ENCODE measurements around the gene ZNF579. TPM values are rescaled to one million over a fixed set of nuclear protein-coding genes. Genes with fewer than 3 reads are reported as not detected.

The ZNF579 gene
- total and polyA plus RNA-seq, 7 experiments from 2014 or later = 0.50 to 11.0 (median 6.1) TPM

DNA sequence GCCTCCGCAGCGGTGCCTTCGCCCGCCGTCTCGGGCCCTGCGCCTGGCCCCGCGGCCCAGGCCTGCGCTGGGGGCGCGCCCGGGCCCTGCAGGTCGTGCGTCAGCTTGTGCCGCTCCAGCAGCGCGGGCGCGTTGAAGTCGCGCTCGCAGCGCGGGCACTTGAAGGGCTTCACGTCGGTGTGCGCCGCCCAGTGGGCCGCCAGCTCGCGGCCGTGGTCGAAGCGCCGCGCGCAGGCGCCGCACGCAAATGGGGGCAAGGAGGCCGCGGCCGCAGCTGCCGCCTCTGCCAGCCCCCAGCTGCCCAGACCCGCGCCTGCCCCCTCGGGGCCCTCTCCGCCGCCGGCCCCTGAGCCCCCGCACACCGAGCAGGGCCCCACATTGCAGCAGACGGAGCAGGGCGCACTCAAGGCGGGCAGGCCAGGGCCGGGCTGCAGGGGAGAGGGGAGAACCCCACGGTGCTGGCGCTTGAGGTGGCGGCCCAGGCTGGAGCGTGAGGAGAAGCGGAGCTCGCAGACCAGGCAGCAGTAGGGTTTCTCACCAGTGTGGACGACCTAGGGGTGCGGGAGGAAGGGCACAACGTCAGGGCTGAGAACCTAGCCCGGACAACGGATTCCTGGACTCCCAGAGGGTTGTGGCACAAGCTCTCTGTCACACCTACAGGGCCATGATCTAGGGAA lies 12.6 kb upstream of the ZNF579 start:
- Mint-ChIP-seq H3K9me3 (peaks cover 0 to 3% (median 0%) of the 10 kb centered on the region in 11 donors), H3K36me3 (peaks cover 14 to 37% (median 25%) of the 10 kb centered on the region in 5 donors), H3K27me3 (no peaks in the 10 kb centered on the region), H3K27ac (no peak overlapping the region), H3K4me1 (peaks cover 0 to 14% (median 5%) of the 10 kb centered on the region in 7 donors), H3K4me3 (no peak overlapping the region)
- ATAC-seq (no peak), DNase-seq (no peak)
- no peaks in the 10 kb centered on the region for H3K27me3 ChIP-seq (ENCODE audit: control insufficient read depth in 2 of 2, insufficient read depth in 2 of 2, low read length in 2 of 2)
- H3K36me3 ChIP-seq (ENCODE audit: control insufficient read depth in 2 of 3, insufficient read depth in 3 of 3, low read length in 3 of 3) = peaks cover 0 to 49% (median 0%) of the 10 kb centered on the region in 3 experiments
- ChIA-PET CTCF (no interaction called here), POLR2A (interaction anchor here (1.3 kb wide), 1 partner anchor 33 kb away, joined by 3 read pairs; no protein-coding TSS in a partner anchor)
- peaks cover 1 to 2% of the 10 kb centered on the region in 2 donors for H3K4me1 ChIP-seq (ENCODE audit: control insufficient read depth in 2 of 2, insufficient read depth in 2 of 2, low read length in 2 of 2)
- intact Hi-C loops (cut with micrococcal nuclease) = no loop called here
- H3K9me3 ChIP-seq (ENCODE audit: control insufficient read depth in 2 of 3, low read length in 3 of 3) = no peaks in the 10 kb centered on the region
- H3K27ac ChIP-seq (ENCODE audit: low read depth, low read length) = no peak overlapping the region
- H3K4me3 ChIP-seq (ENCODE audit: low read length) = no peak overlapping the region

DNA sequence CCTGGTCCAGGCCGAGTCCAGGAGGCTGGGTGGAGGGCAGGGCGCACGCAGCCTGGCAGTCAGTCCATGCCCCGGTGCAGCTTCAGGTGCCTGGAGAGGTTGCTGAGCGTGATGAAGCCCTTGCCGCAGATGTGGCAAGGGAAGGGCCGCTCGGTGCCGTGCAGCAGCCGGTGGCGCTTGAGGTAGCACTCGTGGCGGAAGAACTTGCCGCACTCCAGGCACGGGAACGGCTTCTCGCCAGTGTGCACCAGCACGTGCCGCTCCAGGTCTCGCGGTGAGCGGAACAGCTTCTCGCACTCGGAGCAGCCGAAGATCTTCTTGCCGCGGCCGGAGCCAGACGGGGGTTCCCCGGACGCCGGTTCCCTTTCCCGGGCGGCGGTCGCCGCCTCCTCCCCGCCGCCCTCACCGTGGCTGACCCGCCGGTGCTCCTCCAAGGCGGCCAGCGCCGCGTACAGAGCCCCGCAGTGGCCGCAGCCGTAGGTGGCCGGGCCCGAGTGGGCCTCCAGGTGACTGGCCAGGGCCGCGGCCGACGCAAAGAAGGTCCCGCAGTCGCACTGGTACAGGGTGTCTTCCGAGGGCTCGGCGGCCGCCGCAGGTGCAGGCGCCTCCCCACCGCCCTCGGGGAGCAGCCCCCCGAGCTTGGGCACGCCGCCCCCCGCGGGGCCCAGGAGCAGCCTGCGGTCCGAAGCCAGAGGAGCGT lies 11.9 kb upstream of the ZNF579 start:
- ATAC-seq = no peak
- Mint-ChIP-seq H3K4me3 (no peak overlapping the region), H3K36me3 (peaks cover 14 to 37% (median 23%) of the 10 kb centered on the region in 5 donors), H3K27ac (no peak overlapping the region), H3K9me3 (peaks cover 0 to 3% (median 0%) of the 10 kb centered on the region in 11 donors), H3K27me3 (no peaks in the 10 kb centered on the region), H3K4me1 (peaks cover under 1 to 18% (median 4%) of the 10 kb centered on the region in 7 donors)
- ChIA-PET CTCF (no interaction called here), POLR2A (interaction anchor here (1.3 kb wide), 1 partner anchor 33 kb away, joined by 3 read pairs; no protein-coding TSS in a partner anchor)
- Histone ChIP-seq H3K9me3 (ENCODE audit: control insufficient read depth in 2 of 3, low read length in 3 of 3) (no peaks in the 10 kb centered on the region), H3K4me1 (ENCODE audit: control insufficient read depth in 2 of 2, insufficient read depth in 2 of 2, low read length in 2 of 2) (peaks cover 3 to 6% of the 10 kb centered on the region in 2 donors), H3K27ac (ENCODE audit: low read depth, low read length) (no peak overlapping the region), H3K27me3 (ENCODE audit: control insufficient read depth in 2 of 2, insufficient read depth in 2 of 2, low read length in 2 of 2) (no peaks in the 10 kb centered on the region), H3K4me3 (ENCODE audit: low read length) (no peak overlapping the region), H3K36me3 (ENCODE audit: control insufficient read depth in 2 of 3, insufficient read depth in 3 of 3, low read length in 3 of 3) (peaks cover 0 to 43% (median 0%) of the 10 kb centered on the region in 3 experiments)
- DNase-seq = no peak
- intact Hi-C loops (cut with micrococcal nuclease) = no loop called here

DNA sequence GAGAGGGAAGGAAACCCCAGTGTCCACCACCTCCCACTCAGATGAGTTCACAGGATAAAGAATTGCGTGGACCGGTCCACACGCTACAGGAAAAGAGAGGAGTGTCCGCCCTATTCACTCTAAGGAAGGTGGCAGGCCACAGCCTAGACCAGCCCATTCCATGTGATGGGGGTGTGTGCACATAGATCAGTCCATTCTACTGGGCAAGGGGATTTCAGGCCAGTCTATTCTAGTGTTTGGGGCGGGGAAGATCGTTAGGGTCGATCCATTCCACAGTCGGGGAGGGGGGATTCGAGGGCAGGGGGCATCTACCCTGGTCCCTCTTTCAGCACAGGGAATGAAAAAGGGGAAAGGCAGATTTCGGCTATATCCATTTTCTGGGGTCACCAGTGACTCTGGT lies 10.9 kb upstream of the ZNF579 start:
- peaks cover 0 to 3% (median 0%) of the 10 kb centered on the region in 11 donors for H3K9me3 Mint-ChIP-seq
- no peak overlapping the region for H3K4me3 Mint-ChIP-seq
- CTCF ChIA-PET = no interaction called here
- Histone ChIP-seq H3K9me3 (ENCODE audit: control insufficient read depth in 2 of 3, low read length in 3 of 3) (no peaks in the 10 kb centered on the region), H3K27ac (ENCODE audit: low read depth, low read length) (no peak overlapping the region), H3K4me1 (ENCODE audit: control insufficient read depth in 2 of 2, insufficient read depth in 2 of 2, low read length in 2 of 2) (peaks cover 10 to 14% of the 10 kb centered on the region in 2 donors), H3K27me3 (ENCODE audit: control insufficient read depth in 2 of 2, insufficient read depth in 2 of 2, low read length in 2 of 2) (no peaks in the 10 kb centered on the region), H3K4me3 (ENCODE audit: low read length) (no peak overlapping the region), H3K36me3 (ENCODE audit: control insufficient read depth in 2 of 3, insufficient read depth in 3 of 3, low read length in 3 of 3) (peaks cover 0 to 34% (median 0%) of the 10 kb centered on the region in 3 experiments)
- H3K36me3 Mint-ChIP-seq = peaks cover 14 to 31% (median 19%) of the 10 kb centered on the region in 5 donors
- DNase-seq (no peak), ATAC-seq (no peak)
- peak overlapping the region in 1 of 9 donors; percentile 51 for H3K27ac Mint-ChIP-seq
- POLR2A ChIA-PET = no interaction called here
- peaks cover 0 to 23% (median 9%) of the 10 kb centered on the region in 7 donors for H3K4me1 Mint-ChIP-seq
- H3K27me3 Mint-ChIP-seq = peaks cover 0 to 9% (median 0%) of the 10 kb centered on the region in 5 donors
- intact Hi-C loops (cut with micrococcal nuclease) = no loop called here

DNA sequence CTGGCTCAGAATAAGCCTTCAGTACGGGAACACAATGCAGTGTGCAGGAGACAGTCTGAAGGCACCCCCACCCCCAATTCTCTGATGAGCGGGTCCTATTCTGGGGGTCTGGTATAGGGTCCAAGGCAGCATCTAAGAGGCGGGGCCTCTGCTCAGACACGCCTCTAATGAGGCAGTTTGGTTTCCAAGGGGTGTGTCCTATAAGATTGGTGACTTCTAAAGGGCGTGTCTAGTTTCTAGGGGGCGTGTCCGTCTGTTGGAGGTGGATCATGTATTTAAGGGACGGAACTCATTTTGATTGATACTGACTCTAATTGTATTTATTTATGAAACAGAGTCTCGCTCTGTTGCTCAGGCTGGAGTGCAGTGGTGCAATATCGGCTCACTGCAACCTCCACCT lies 10.0 kb upstream of the ZNF579 start:
- ATAC-seq = no peak
- Mint-ChIP-seq H3K9me3 (no peaks in the 10 kb centered on the region), H3K4me1 (peaks cover under 1 to 33% (median 17%) of the 10 kb centered on the region in 7 donors), H3K4me3 (no peak overlapping the region), H3K27ac (no peak overlapping the region), H3K36me3 (peaks cover 8 to 21% (median 15%) of the 10 kb centered on the region in 5 donors), H3K27me3 (peaks cover 0 to 17% (median 0%) of the 10 kb centered on the region in 5 donors)
- H3K9me3 ChIP-seq (ENCODE audit: control insufficient read depth in 2 of 3, low read length in 3 of 3) = no peaks in the 10 kb centered on the region
- peaks cover 10 to 22% of the 10 kb centered on the region in 2 donors for H3K4me1 ChIP-seq (ENCODE audit: control insufficient read depth in 2 of 2, insufficient read depth in 2 of 2, low read length in 2 of 2)
- intact Hi-C loops (cut with micrococcal nuclease) = no loop called here
- no peak overlapping the region for H3K27ac ChIP-seq (ENCODE audit: low read depth, low read length)
- no peak overlapping the region for H3K4me3 ChIP-seq (ENCODE audit: low read length)
- peaks cover 0 to 25% (median 0%) of the 10 kb centered on the region in 3 experiments for H3K36me3 ChIP-seq (ENCODE audit: control insufficient read depth in 2 of 3, insufficient read depth in 3 of 3, low read length in 3 of 3)
- DNase-seq = no peak
- H3K27me3 ChIP-seq (ENCODE audit: control insufficient read depth in 2 of 2, insufficient read depth in 2 of 2, low read length in 2 of 2) = no peaks in the 10 kb centered on the region
- ChIA-PET POLR2A (interaction anchor here (0.7 kb wide), 1 partner anchor 34 kb away, joined by 3 read pairs; the partner anchor contains the start of gene ZNF784), CTCF (no interaction called here)

DNA sequence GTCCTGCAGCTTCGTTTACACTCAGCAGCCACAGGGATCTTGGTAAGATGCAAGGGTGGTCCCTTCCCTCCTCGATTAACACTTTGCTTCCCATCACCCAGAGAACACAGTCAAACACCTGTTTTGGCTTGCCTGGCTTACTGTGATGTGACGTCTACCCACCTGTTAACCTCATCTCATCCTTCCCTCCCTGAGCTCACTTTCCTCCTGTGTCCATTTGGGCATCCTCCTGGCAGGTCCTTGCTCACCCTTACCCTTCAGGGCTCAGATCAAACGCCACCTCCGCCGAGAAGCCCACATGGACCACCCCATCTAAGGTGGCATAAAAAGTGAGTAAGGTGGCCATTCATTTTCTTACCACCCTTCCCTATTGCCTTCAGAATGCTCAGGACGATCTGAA lies 9.5 kb upstream of the ZNF579 start:
- Mint-ChIP-seq H3K4me3 (no peak overlapping the region), H3K36me3 (peaks cover 3 to 16% (median 10%) of the 10 kb centered on the region in 5 donors), H3K4me1 (peaks cover 6 to 38% (median 22%) of the 10 kb centered on the region in 7 donors), H3K27ac (peak overlapping the region in 1 of 9 donors; percentile 77), H3K27me3 (peaks cover 0 to 22% (median 0%) of the 10 kb centered on the region in 5 donors), H3K9me3 (no peaks in the 10 kb centered on the region)
- Histone ChIP-seq H3K4me1 (ENCODE audit: control insufficient read depth in 2 of 2, insufficient read depth in 2 of 2, low read length in 2 of 2) (peaks cover 10 to 22% of the 10 kb centered on the region in 2 donors), H3K27ac (ENCODE audit: low read depth, low read length) (no peak overlapping the region), H3K9me3 (ENCODE audit: control insufficient read depth in 2 of 3, low read length in 3 of 3) (no peaks in the 10 kb centered on the region), H3K27me3 (ENCODE audit: control insufficient read depth in 2 of 2, insufficient read depth in 2 of 2, low read length in 2 of 2) (no peaks in the 10 kb centered on the region), H3K4me3 (ENCODE audit: low read length) (no peak overlapping the region), H3K36me3 (ENCODE audit: control insufficient read depth in 2 of 3, insufficient read depth in 3 of 3, low read length in 3 of 3) (peaks cover 0 to 20% (median 0%) of the 10 kb centered on the region in 3 experiments)
- ChIA-PET CTCF (no interaction called here), POLR2A (interaction anchor here (0.7 kb wide), 1 partner anchor 34 kb away, joined by 3 read pairs; the partner anchor contains the start of gene ZNF784)
- intact Hi-C loops (cut with micrococcal nuclease) = no loop called here
- ATAC-seq (no peak), DNase-seq (no peak)

DNA sequence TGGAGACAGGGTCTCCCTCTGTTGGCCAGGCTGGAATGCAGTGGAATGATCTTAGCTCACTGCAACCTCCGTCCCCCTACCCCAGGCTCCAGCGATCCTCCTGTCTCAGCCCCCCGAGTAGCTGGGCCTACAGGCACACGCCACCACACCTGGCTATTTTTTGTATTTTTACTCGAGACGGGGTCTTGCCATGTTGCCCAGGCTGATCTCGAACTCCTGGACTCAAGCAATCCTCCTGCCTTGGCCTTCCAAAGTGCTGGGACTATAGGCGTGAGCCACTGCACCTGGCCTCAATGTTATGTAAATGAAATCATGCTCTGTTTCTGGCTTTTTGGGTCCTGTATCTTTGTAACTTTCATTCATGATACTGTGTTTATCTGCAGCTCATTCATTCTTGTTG lies 8.1 kb upstream of the ZNF579 start:
- H3K27me3 Mint-ChIP-seq = peaks cover 0 to 32% (median 0%) of the 10 kb centered on the region in 5 donors

More for the DNA sequence above, 8.1 kb upstream of the ZNF579 start:
- ChIA-PET CTCF (interaction anchor here (0.5 to 0.6 kb wide), 2 partner anchors 170 to 175 kb away, joined by 3 to 7 read pairs; no protein-coding TSS in a partner anchor), POLR2A (interaction anchor here (1.5 to 5.1 kb wide), 2 partner anchors 10 to 47 kb away, joined by 3 to 44 read pairs; partner anchors contain the start of genes FIZ1 and ZNF524)
- H3K36me3 ChIP-seq (ENCODE audit: control insufficient read depth in 2 of 3, insufficient read depth in 3 of 3, low read length in 3 of 3) = peaks cover 0 to 11% (median 0%) of the 10 kb centered on the region in 3 experiments
- no peaks in the 10 kb centered on the region for H3K9me3 ChIP-seq (ENCODE audit: control insufficient read depth in 2 of 3, low read length in 3 of 3)
- no peak overlapping the region for H3K27ac ChIP-seq (ENCODE audit: low read depth, low read length)
- intact Hi-C loops (cut with micrococcal nuclease) = loop anchor here (5.0 to 10.0 kb wide), 2 partner anchors 71 to 204 kb away; partner anchors contain the start of genes RPL28 (in 1 of the 2) and TMEM238 (in 1 of the 2)
- DNase-seq = no peak
- ATAC-seq = no peak
- Mint-ChIP-seq H3K4me3 (peak overlapping the region in 5 of 10 donors; percentile 21 to 65 (median 25)), H3K9me3 (no peaks in the 10 kb centered on the region), H3K27ac (peak overlapping the region in 1 of 9 donors; percentile 28), H3K4me1 (peaks cover 7 to 40% (median 26%) of the 10 kb centered on the region in 7 donors), H3K36me3 (peaks cover 0 to 9% (median 3%) of the 10 kb centered on the region in 5 donors)
- peaks cover 10 to 22% of the 10 kb centered on the region in 2 donors for H3K4me1 ChIP-seq (ENCODE audit: control insufficient read depth in 2 of 2, insufficient read depth in 2 of 2, low read length in 2 of 2)
- H3K4me3 ChIP-seq (ENCODE audit: low read length) = no peak overlapping the region
- H3K27me3 ChIP-seq (ENCODE audit: control insufficient read depth in 2 of 2, insufficient read depth in 2 of 2, low read length in 2 of 2) = no peaks in the 10 kb centered on the region
